Measurements from ENCODE around the gene MUC20. TPM values are rescaled to one million over a fixed set of nuclear protein-coding genes. Genes with fewer than 3 reads are reported as not detected.
A peak's percentile ranks its signal among the peaks of the same experiment; 100 is the strongest.
"Not testable (repeated sequence)": the region's sequence is repeated elsewhere in the genome, so short reads cannot be mapped to it uniquely, and the experiment has no call there.

MUC20 gene
- total RNA-seq, 1 donor from 2014 or later = 23.8 TPM

GRCh38 chr3:195692781-195693427 is 27.9 kb upstream of the MUC20 start:
- no peaks in the 10 kb centered on the region for H3K27me3 ChIP-seq
- H3K9me3 ChIP-seq = no peaks in the 10 kb centered on the region
- H3K27ac ChIP-seq = no peak overlapping the region
- no peak overlapping the region for H3K4me3 ChIP-seq
- H3K36me3 ChIP-seq = peaks cover 0 to 37% of the 10 kb centered on the region in 2 donors
- H3K4me1 ChIP-seq = peaks cover 6% of the 10 kb centered on the region
- TF ChIP-seq POLR2AphosphoS5 (IDR thresholded peaks at IDR 0.05; ENCODE audit: insufficient read depth in 1 of 2, low read depth in 1 of 2) (no peak), POLR2A (IDR thresholded peaks at IDR 0.05) (no peak)
- TF ChIP-seq, protein P1, sequence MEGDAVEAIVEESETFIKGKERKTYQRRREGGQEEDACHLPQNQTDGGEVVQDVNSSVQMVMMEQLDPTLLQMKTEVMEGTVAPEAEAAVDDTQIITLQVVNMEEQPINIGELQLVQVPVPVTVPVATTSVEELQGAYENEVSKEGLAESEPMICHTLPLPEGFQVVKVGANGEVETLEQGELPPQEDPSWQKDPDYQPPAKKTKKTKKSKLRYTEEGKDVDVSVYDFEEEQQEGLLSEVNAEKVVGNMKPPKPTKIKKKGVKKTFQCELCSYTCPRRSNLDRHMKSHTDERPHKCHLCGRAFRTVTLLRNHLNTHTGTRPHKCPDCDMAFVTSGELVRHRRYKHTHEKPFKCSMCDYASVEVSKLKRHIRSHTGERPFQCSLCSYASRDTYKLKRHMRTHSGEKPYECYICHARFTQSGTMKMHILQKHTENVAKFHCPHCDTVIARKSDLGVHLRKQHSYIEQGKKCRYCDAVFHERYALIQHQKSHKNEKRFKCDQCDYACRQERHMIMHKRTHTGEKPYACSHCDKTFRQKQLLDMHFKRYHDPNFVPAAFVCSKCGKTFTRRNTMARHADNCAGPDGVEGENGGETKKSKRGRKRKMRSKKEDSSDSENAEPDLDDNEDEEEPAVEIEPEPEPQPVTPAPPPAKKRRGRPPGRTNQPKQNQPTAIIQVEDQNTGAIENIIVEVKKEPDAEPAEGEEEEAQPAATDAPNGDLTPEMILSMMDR (IDR thresholded peaks at IDR 0.05) = no peak
- peak in 1 of 2 donors; percentile 22 for DNase-seq (ENCODE audit: extremely low spot score in 2 of 2)
- intact Hi-C loops (cut with DNase I) = no loop called here

- Histone ChIP-seq H3K27me3 (no peaks in the 10 kb centered on the region), H3K27ac (no peak overlapping the region), H3K4me3 (no peak overlapping the region), H3K36me3 (peaks cover 0 to 37% of the 10 kb centered on the region in 2 donors), H3K4me1 (peaks cover 13% of the 10 kb centered on the region), H3K9me3 (no peaks in the 10 kb centered on the region)
- peak in 1 of 2 donors; percentile 67 for DNase-seq (ENCODE audit: extremely low spot score in 2 of 2)
- intact Hi-C loops (cut with DNase I) = no loop called here
- TF ChIP-seq, protein P1 (IDR thresholded peaks at IDR 0.05) = no peak
- TF ChIP-seq POLR2AphosphoS5 (IDR thresholded peaks at IDR 0.05; ENCODE audit: insufficient read depth in 1 of 2, low read depth in 1 of 2) (no peak), POLR2A (IDR thresholded peaks at IDR 0.05) (no peak)
Observed at GRCh38 chr3:195693428-195694216, 27.2 kb upstream of the MUC20 start.

GRCh38 chr3:195694217-195695076 is 26.3 kb upstream of the MUC20 start:
- H3K27ac ChIP-seq; DNase-seq (ENCODE audit: extremely low spot score in 2 of 2); H3K4me3 ChIP-seq; intact Hi-C loops (cut with DNase I); H3K9me3 ChIP-seq; H3K27me3 ChIP-seq: not testable (repeated sequence)
- Histone ChIP-seq H3K36me3 (peaks cover 0 to 29% of the 10 kb centered on the region in 2 donors), H3K4me1 (peaks cover 16% of the 10 kb centered on the region)

- no peak overlapping the region for H3K27ac ChIP-seq
- H3K4me3 ChIP-seq = no peak overlapping the region
- DNase-seq (ENCODE audit: extremely low spot score in 2 of 2) = no peak
- H3K36me3 ChIP-seq = peaks cover 0 to 25% of the 10 kb centered on the region in 2 donors
- no peaks in the 10 kb centered on the region for H3K27me3 ChIP-seq
- H3K4me1 ChIP-seq = peaks cover 16% of the 10 kb centered on the region
- TF ChIP-seq POLR2A (IDR thresholded peaks at IDR 0.05) = no peak
- no peaks in the 10 kb centered on the region for H3K9me3 ChIP-seq
- intact Hi-C loops (cut with DNase I) = no loop called here
Observed at GRCh38 chr3:195696632-195697278, 24.0 kb upstream of the MUC20 start.

- Histone ChIP-seq H3K27me3 (no peaks in the 10 kb centered on the region), H3K9me3 (no peaks in the 10 kb centered on the region), H3K4me1 (peaks cover 16% of the 10 kb centered on the region), H3K36me3 (peaks cover 0 to 16% of the 10 kb centered on the region in 2 donors), H3K4me3 (no peak overlapping the region), H3K27ac (no peak overlapping the region)
- no peak for DNase-seq (ENCODE audit: extremely low spot score in 2 of 2)
- intact Hi-C loops (cut with DNase I) = no loop called here
- TF ChIP-seq POLR2A (IDR thresholded peaks at IDR 0.05) = no peak
- TF ChIP-seq, protein P1 (IDR thresholded peaks at IDR 0.05) = no peak
- no peak for TF ChIP-seq POLR2AphosphoS5 (IDR thresholded peaks at IDR 0.05; ENCODE audit: insufficient read depth in 1 of 2, low read depth in 1 of 2)
Observed at GRCh38 chr3:195697582-195698324, 23.0 kb upstream of the MUC20 start.

All from vagina (tissue), 2 donors.